ENCODE measurements around the gene COL26A1.
A peak's percentile ranks its signal among the peaks of the same experiment; 100 is the strongest.
"Not testable (repeated sequence)": the region's sequence is repeated elsewhere in the genome, so short reads cannot be mapped to it uniquely, and the experiment has no call there.

The COL26A1 gene

GRCh38 chr7:101362334-101363195, at the start of gene COL26A1:
Gene COL26A1 (plus strand): TSS chr7:101362875. CDS start chr7:101363033, 158 bp downstream.
- peak; percentile 7 for DNase-seq

DNA sequence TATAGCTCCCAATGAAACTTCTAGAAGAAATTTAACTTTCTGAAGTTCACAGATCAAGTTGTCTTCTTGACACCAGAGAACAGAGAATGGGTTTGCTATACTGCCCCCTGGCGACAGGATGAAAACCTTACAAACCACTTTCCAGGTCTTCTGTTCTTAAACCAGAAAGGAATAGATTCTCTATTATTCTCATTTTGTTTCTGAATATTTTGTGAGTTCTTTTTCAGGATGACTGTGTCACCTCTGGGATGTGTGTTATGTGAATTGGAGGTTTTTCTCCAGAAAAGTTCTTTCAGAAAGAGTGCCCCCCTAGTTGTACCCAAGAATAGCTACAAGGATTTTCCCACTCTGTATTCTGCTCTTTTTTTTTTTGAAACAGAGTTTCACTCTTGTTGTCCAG, 47.3 kb upstream of the COL26A1 start:
- DNase-seq, result peak; percentile 65

DNA sequence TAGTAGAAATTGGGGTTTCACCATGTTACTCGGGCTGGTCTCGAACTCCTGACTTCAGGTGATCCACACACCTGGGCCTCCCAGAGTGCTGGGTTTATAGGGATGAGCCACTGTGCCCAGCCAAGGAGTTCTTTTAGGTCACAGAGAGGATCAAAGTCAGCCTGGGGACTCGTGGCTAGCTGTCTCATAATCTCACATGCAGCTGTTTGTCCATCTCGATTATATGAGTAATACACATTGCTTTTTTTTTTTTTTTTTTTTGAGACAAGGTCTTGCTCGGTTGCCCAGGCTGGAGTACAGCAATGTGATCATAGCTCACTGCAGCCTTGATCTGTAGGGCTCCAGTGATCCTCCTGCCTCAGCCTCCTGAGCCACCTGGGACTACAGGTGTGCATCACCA, 43.3 kb upstream of the COL26A1 start:
- no peak for DNase-seq

DNA sequence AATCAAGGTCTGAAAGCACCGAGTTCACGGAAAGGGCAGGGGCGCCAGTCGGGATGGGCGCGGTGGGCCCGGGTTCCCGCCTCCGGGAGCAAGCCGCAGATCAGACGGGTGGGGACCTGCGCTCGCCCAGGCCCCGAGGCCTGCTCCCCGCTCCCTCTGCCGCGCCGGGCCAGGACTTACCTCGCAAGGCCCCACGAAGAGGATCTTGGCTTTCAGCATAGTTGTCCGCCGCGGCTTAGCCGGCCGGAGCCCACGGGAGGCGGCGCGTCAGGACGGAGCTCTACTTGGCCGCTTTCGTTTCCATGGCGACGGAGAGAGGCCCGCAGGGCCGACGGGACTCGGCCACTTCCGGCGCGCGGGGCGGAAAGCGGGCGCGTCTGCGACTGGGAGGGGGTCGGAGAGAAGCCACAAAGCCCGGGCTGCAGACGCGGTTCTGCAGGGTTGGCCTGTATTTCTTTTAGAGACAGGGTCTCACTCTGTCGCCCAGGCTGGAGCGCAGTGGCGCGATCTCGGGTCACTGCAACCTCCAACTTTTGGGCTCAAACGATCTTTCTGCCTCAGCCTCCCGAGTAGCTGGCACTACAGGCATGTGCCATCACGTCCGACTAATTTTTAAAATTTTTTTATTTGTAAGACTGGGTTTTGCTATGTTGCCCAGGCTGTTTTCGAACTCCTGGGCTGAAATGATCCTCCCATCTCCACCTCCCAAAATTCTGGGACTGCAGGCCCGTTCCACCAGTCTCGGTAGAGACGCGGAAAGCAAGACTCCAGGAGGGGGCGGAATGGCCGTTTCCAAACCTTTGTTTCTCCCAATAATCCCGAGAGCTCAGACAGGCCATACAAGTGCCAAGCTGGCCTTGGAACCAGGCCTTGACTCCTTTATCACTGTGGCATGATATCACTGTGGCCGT, 40.9 kb upstream of the COL26A1 start, which contains the start of gene IFT22:
Gene IFT22 (minus strand): TSS at position 322 of the 911 bp plus-strand sequence. CDS start 103 bp downstream, at position 219.
- peak; percentile 90 for DNase-seq

DNA sequence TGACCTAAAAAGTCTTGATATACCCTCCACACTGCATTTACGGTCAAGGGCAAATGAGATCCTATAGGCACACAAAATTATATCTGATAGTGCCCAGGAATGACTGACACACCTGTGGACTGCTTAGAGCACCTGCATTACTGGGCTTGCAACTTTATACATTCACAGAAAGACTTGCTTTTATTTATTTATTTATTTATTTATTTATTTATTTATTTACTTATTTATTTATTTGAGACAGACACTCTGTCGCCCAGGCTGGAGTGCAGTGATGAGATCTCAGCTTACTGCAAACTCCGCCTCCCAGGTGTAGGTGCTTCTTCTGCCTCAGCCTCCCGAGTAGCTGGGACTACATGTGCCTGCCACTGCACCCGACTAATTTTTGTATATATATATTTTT, 34.5 kb upstream of the COL26A1 start:
- no peak for DNase-seq

DNA sequence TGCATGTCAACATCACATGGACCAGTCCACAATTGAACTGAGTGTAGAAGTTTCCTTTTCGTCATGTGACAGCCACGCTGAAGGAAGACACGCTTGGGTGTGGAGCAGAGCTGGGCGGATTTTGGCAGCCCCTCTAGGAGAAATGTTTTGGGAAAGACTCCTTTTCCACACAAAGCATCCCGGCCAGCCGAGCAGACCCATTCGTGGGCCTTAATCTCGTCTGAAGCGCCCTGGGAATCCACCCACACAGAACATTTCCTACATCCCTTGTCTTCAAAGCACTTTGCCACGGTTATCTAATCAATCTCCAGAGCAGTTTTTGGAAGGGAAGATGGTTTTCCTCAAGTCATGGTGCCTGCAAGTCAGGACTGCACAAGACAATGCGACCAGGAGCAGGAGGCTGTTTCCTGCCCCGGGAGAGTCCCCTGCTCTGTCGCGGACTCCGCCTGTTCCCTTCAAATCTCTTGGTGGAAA, 32.6 kb upstream of the COL26A1 start:
- DNase-seq, result no peak

- DNase-seq, result no peak
Measured at GRCh38 chr7:101332026-101332425, 30.6 kb upstream of the COL26A1 start.

DNA sequence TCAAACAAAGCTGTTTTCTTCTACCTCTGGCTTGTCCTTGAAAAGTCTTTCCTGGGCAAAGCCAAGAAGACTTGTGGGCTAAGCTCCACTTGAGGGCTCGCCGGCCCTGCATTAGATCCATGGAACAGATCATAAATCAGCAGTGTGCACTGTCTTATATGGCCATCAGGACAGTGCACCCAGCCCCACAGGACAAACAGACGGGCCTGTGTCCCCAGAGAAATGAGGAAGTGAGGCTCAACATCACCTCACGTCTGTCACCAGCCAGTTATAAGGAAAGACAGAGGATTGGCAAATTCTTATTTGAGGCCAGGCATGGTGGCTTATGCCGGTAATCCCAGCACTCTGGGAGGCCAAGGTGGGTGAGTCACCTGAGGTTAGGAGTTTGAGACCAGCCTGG, 28.8 kb upstream of the COL26A1 start:
- DNase-seq, result no peak

GRCh38 chr7:101340379-101340778, 22.3 kb upstream of the COL26A1 start:
- no peak for DNase-seq

DNA sequence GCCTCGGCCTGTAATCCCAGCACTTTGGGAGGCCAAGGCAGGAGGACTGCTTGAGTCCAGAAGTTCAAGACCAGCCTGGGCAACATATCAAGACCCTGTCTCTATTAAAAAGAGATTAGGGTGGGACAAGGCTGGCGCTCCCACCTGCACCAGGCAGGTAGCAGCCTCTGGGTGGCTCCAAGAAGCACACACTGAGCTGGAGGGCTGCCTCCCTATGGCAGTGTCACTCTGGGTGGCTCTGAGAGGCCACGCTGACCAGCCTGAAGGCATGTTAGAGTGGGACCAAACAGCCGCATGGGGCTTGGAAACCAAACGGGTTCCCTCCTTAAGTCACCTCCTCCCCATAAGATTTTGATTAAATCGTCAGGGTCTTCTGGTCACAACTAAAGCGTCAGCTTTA, 19.8 kb upstream of the COL26A1 start:
- no peak for DNase-seq

GRCh38 chr7:101347477-101347876, 15.2 kb upstream of the COL26A1 start:
- no peak for DNase-seq

DNA sequence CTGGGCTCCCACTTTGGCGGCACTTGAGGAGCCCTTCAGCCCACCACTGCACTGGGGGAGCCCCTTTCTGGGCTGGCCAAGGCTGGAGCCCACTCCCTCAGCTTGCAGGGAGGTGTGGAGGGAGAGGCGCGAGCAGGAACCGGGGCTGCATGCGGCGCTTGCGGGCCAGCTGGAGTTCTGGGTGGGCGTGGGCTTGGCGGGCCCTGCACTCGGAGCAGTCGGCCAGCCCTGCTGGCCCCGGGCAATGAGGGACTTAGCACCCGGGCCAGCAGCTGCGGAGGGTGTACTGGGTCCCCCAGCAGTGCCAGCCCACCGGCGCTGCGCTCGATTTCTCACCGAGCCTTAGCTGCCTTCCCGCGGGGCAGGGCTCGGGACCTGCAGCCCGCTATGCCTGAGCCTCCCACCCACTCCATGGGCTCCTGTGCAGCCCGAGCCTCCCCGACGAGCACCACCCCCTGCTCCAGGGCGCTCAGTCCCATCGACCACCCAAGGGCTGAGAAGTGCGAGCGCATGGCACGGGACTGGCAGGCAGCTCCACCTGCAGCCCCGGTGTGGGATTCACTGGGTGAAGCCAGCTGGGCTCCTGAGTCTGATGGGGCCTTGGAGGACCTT, 14.1 kb upstream of the COL26A1 start:
- not testable (repeated sequence) for DNase-seq

GRCh38 chr7:101349300-101349699, 13.4 kb upstream of the COL26A1 start:
- not testable (repeated sequence) for DNase-seq

DNA sequence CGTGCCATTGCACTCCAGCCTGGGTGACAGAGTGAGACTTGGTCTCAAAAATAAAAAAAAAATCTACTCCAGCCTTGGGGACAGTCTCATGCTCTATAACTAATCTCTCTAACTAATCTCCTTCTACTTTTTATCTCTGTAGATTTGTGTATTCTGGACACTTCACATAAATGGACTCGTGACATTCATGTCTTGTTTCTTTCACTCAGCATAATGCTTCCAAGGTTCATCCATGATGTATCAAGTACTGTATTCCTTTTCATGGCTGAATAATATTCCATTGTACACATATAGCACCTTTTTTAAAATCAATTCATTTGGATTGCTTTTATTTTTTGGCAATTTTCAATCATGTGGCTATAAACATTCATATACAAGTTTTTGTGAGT, 9.8 kb upstream of the COL26A1 start:
- no peak for DNase-seq

DNA sequence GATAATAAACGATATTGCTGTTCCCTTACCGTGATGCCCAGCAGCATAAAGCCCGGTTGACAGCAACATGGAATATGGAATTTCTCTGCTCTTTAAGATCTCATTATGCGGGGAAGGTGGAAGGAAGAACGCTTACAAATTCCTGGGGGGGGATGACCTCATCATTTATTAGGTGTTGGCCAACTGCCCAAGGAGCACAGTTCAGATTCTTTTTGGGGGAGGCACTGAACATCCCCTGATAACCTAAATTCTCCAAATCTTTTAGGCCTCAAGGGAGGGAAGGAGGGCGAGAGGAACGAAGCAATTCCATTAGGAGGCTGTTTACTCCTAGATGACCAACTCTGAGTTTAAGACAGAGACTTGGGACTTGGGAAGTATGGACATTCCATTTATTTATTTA, 5.2 kb upstream of the COL26A1 start:
- DNase-seq, result no peak

DNA sequence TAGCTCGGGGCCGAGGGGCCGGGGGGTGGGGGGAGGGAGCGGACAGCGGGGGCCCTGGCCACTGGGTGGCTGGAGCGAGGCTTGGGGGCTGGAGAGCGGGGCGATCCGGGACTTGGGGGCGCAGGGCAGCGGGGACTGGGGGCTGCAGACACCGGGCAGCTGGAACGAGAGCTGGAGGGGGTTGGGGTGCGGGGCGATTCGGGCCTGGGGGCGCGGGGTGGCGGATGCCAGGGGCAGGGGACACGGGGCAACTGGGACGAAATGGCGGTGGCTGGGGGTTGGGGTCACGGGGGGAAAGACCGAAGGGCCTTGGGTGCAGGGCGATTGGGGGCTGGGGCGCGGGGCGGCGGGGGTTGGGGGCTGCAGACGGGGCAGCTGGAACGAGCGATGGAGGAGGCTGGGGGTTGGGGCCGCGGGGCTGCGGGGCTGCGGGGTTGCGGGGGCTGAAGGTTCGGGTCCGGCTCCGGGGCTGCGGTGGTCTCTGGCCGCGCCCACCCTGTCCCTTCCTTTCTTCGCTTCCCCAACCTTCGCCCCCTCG, 590 bp downstream of the COL26A1 start:
- DNase-seq, result no peak

DNA sequence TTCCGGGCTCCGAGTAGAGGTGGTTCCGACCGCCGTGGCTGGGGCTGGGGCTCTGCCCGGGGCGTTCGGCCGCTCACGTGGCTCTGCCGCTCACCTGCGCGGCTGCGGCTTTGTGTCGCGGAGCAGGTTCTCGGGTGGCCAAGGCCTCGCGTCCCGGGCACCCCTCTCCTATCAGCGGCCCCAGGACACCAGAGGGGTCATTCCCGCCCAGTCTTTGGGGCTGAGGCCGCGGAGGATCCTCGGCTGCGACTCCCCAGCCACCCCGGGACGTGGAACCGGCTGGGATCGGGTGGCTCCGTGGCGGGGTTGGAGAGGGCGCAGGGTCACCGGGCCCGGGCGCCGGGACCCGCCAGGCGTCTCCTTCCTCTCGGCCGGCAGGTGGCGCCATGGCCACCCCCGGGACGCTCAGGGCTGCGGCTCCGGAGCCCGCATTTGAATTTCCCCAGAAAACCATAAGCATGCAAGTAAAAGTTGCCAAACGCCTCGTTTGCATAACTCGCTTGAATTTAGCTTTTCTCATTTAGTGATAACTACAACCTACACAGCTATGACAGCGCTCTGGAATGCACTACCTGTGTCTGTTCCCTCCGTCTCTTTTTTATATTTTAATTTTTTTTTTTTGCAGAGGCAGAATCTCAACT, 1.2 kb downstream of the COL26A1 start:
- DNase-seq, result peak; percentile 72

DNA sequence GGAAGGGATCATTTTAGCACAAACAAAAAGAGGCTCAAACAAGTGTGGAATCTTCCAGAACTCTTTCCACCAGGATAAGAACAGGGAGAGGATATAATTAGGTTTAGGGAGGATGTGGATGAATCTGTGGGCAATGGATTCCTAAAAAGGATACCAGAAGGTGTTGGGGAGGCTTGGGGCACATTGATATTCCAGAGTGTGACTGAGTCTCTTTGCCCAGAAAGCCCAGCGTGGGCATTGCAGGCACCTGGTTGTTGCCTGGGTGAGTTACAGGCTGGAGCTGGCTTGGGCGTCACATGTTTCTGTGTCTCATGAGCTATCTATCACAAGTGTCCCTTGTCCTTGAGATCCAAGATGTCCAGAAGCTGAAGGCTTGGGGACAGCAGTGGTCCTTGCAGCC, 3.3 kb downstream of the COL26A1 start:
- DNase-seq, result no peak

- DNase-seq, result no peak
Measured at GRCh38 chr7:101367676-101368075, 5.0 kb downstream of the COL26A1 start.

- DNase-seq, result no peak
Measured at GRCh38 chr7:101368422-101369165, 5.9 kb downstream of the COL26A1 start.

DNA sequence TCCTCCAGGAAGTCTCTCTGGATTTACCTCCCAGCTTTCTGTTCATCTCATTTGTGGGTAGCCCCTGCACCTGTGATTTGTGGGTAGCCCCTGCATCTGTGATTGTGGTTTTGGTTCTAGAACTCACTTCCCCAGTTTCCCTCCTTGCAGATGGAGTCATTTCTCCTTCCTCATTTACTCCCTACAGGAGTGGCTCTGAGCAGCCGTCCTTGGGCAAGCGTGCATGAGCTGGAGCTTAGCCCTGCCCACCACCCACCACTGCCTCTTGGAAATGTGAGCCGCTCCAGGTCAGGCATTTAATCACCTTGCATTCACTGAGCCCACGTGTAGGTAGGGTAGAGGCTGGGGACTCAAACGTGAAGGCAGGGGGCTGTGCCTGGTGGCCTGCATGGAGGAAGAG, 8.2 kb downstream of the COL26A1 start:
- DNase-seq, result no peak
